Measurements from ENCODE around the gene ASMTL.

GRCh38 chrX:1412551-1413161 lies 40.1 kb downstream of the ASMTL start:
- TF ChIP-seq CTCF (IDR thresholded peaks at IDR 0.05), result no peak
- TF ChIP-seq POLR2A (IDR thresholded peaks at IDR 0.05), result no peak
